ENCODE data around the gene ERP44.

GRCh38 chr9:100074093-100074492, 24.7 kb downstream of the ERP44 start:
- TF ChIP-seq POLR2A (IDR thresholded peaks at IDR 0.05): no peak
- no peak for TF ChIP-seq CTCF (IDR thresholded peaks at IDR 0.05)
